ENCODE results near the gene EP400. TPM values are rescaled to one million over a fixed set of nuclear protein-coding genes. Genes with fewer than 3 reads are reported as not detected.

Gene EP400
- total RNA-seq, 1 donor from 2014 or later = 85.8 TPM

- no peaks in the 10 kb centered on the region for H3K36me3 Mint-ChIP-seq (ENCODE audit: unreplicated experiment)
- no peak overlapping the region for H3K4me3 Mint-ChIP-seq (ENCODE audit: unreplicated experiment)
- H3K27ac Mint-ChIP-seq (ENCODE audit: unreplicated experiment) = no peak overlapping the region
- DNase-seq = no peak
- peaks cover 3% of the 10 kb centered on the region for H3K9me3 Mint-ChIP-seq (ENCODE audit: unreplicated experiment)
- no peak for TF ChIP-seq CTCF (IDR thresholded peaks at IDR 0.05; ENCODE audit: partially characterized antibody, unreplicated experiment)
- peaks cover 4% of the 10 kb centered on the region for H3K27me3 Mint-ChIP-seq (ENCODE audit: unreplicated experiment)
- no peaks in the 10 kb centered on the region for H3K4me1 Mint-ChIP-seq (ENCODE audit: low read depth, unreplicated experiment)
Observed at GRCh38 chr12:132024758-132025157, 75.0 kb downstream of the EP400 start.

GRCh38 chr12:132025526-132025925 is 75.8 kb downstream of the EP400 start:
- H3K9me3 Mint-ChIP-seq (ENCODE audit: unreplicated experiment) = peaks cover 4% of the 10 kb centered on the region
- peaks cover 4% of the 10 kb centered on the region for H3K36me3 Mint-ChIP-seq (ENCODE audit: unreplicated experiment)
- no peaks in the 10 kb centered on the region for H3K4me1 Mint-ChIP-seq (ENCODE audit: low read depth, unreplicated experiment)
- DNase-seq = no peak
- H3K27me3 Mint-ChIP-seq (ENCODE audit: unreplicated experiment) = peaks cover 4% of the 10 kb centered on the region
- H3K4me3 Mint-ChIP-seq (ENCODE audit: unreplicated experiment) = no peak overlapping the region
- H3K27ac Mint-ChIP-seq (ENCODE audit: unreplicated experiment) = no peak overlapping the region
- TF ChIP-seq CTCF (IDR thresholded peaks at IDR 0.05; ENCODE audit: partially characterized antibody, unreplicated experiment) = no peak

GRCh38 chr12:132026061-132026795 is 76.5 kb downstream of the EP400 start:
- Mint-ChIP-seq H3K9me3 (ENCODE audit: unreplicated experiment) (peaks cover 4% of the 10 kb centered on the region), H3K4me1 (ENCODE audit: low read depth, unreplicated experiment) (no peaks in the 10 kb centered on the region), H3K36me3 (ENCODE audit: unreplicated experiment) (peaks cover 4% of the 10 kb centered on the region), H3K27ac (ENCODE audit: unreplicated experiment) (no peak overlapping the region), H3K4me3 (ENCODE audit: unreplicated experiment) (no peak overlapping the region), H3K27me3 (ENCODE audit: unreplicated experiment) (peaks cover 4% of the 10 kb centered on the region)
- no peak for TF ChIP-seq CTCF (IDR thresholded peaks at IDR 0.05; ENCODE audit: partially characterized antibody, unreplicated experiment)
- DNase-seq = no peak

- no peak overlapping the region for H3K4me3 Mint-ChIP-seq (ENCODE audit: unreplicated experiment)
- H3K27me3 Mint-ChIP-seq (ENCODE audit: unreplicated experiment) = peaks cover 1% of the 10 kb centered on the region
- TF ChIP-seq CTCF (IDR thresholded peaks at IDR 0.05; ENCODE audit: partially characterized antibody, unreplicated experiment) = no peak
- no peak overlapping the region for H3K27ac Mint-ChIP-seq (ENCODE audit: unreplicated experiment)
- H3K9me3 Mint-ChIP-seq (ENCODE audit: unreplicated experiment) = peaks cover 4% of the 10 kb centered on the region
- no peak for DNase-seq
- peaks cover 4% of the 10 kb centered on the region for H3K36me3 Mint-ChIP-seq (ENCODE audit: unreplicated experiment)
- no peaks in the 10 kb centered on the region for H3K4me1 Mint-ChIP-seq (ENCODE audit: low read depth, unreplicated experiment)
Observed at GRCh38 chr12:132026796-132027500, 77.2 kb downstream of the EP400 start.

GRCh38 chr12:132027636-132028035 is 77.9 kb downstream of the EP400 start:
- Mint-ChIP-seq H3K9me3 (ENCODE audit: unreplicated experiment) (peaks cover 4% of the 10 kb centered on the region), H3K4me3 (ENCODE audit: unreplicated experiment) (no peak overlapping the region), H3K27ac (ENCODE audit: unreplicated experiment) (no peak overlapping the region), H3K27me3 (ENCODE audit: unreplicated experiment) (peaks cover 1% of the 10 kb centered on the region), H3K36me3 (ENCODE audit: unreplicated experiment) (peaks cover 4% of the 10 kb centered on the region), H3K4me1 (ENCODE audit: low read depth, unreplicated experiment) (no peaks in the 10 kb centered on the region)
- no peak for DNase-seq
- TF ChIP-seq CTCF (IDR thresholded peaks at IDR 0.05; ENCODE audit: partially characterized antibody, unreplicated experiment) = no peak
